Skeletal muscle satellite cell (primary cell): ENCODE data around the gene APOBEC3B.
"Not testable (repeated sequence)": the region's sequence is repeated elsewhere in the genome, so short reads cannot be mapped to it uniquely, and the experiment has no call there.

ENCODE experiments used
- H3K27me3 ChIP-seq: 2 replicates; pipeline ENCODE4 v1.7.0; 2013; ENCODE audit warnings: low read length; ENCODE audit not compliant: control insufficient read depth, insufficient read depth
- H3K36me3 ChIP-seq: 2 replicates; pipeline ENCODE4 v1.7.0; 2013; ENCODE audit warnings: mild to moderate bottlenecking, control low read depth, low read length; ENCODE audit not compliant: insufficient read depth
- H3K4me1 ChIP-seq: 2 replicates; pipeline ENCODE4 v1.7.0; 2013; ENCODE audit warnings: low read length; ENCODE audit not compliant: control insufficient read depth, insufficient read depth
- H3K4me2 ChIP-seq: 2 replicates; pipeline ENCODE4 v1.7.0; 2013; ENCODE audit warnings: mild to moderate bottlenecking, low read length
- H3K4me3 ChIP-seq: 2 replicates; pipeline ENCODE4 v1.7.0; 2013; ENCODE audit warnings: low read length
- H3K9ac ChIP-seq: 2 replicates; pipeline ENCODE4 v1.7.0; 2013; ENCODE audit warnings: mild to moderate bottlenecking, low read depth, low read length, moderate library complexity
- H3K9me3 ChIP-seq: replicated peaks from 2 replicates; pipeline ENCODE4 v1.7.0; 2013; ENCODE audit warnings: mild to moderate bottlenecking, control low read depth, low read length

The APOBEC3B gene

DNA sequence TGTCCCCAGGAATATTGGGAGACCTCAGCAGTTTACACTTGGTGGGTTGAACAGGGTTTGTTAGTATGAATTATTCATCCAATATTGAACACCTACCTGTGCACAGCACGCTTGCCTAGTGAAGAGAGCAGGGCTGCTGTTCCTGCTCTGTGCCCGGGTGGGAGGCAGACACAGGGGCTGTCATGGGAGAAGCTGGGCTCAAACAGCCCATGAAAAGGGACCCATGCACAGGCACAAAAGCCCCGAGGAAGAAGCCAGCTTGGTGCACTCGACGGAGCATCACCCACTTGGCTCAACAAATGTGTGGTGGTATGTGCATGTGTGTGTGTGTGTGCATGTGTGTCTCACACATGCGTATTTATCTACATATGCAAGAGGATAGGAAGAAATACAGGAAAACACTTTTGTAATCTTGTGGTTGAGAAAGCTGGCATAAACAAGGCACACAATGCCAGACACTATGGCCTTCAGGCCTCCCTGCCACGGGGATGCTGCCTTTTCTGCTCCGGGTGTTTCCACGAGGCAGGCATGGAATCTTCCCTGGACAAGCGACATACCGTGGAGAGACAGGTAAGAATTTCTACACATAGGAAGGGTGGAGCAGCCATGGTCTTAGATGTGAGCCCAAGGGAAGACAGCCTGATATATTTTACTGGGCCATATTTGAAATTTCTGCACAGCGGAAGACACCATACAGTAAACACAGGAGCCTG lies 29.7 kb upstream of the APOBEC3B start:
- Histone ChIP-seq H3K9ac (no peak overlapping the region), H3K4me3 (no peak overlapping the region), H3K36me3 (no peaks in the 10 kb centered on the region), H3K4me2 (no peak overlapping the region), H3K27me3 (peaks cover 81% of the 10 kb centered on the region), H3K9me3 (no peaks in the 10 kb centered on the region), H3K4me1 (no peaks in the 10 kb centered on the region)

DNA sequence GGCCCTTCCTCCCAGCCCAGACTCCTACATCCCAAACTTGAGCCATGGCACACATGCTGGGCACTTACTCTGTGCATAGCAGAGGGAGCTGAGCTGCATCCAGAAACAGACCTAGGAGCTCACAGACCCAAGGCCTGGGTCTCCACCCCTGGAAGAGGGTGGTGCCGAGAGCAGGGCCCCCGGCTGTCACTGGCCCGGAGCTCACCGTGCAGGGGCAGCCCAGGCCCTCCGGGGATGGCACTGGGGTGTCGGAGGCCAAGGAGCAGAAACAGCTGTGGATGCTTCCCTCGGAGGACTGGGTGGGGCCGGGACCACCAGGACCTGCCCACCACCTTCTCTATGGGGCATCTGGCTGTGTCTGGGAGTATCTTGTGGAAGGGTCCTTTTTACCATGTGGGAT lies 29.1 kb upstream of the APOBEC3B start:
- Histone ChIP-seq H3K4me1 (no peaks in the 10 kb centered on the region), H3K9me3 (no peaks in the 10 kb centered on the region), H3K9ac (no peak overlapping the region), H3K4me2 (no peak overlapping the region), H3K27me3 (peaks cover 80% of the 10 kb centered on the region), H3K36me3 (no peaks in the 10 kb centered on the region), H3K4me3 (no peak overlapping the region)

DNA sequence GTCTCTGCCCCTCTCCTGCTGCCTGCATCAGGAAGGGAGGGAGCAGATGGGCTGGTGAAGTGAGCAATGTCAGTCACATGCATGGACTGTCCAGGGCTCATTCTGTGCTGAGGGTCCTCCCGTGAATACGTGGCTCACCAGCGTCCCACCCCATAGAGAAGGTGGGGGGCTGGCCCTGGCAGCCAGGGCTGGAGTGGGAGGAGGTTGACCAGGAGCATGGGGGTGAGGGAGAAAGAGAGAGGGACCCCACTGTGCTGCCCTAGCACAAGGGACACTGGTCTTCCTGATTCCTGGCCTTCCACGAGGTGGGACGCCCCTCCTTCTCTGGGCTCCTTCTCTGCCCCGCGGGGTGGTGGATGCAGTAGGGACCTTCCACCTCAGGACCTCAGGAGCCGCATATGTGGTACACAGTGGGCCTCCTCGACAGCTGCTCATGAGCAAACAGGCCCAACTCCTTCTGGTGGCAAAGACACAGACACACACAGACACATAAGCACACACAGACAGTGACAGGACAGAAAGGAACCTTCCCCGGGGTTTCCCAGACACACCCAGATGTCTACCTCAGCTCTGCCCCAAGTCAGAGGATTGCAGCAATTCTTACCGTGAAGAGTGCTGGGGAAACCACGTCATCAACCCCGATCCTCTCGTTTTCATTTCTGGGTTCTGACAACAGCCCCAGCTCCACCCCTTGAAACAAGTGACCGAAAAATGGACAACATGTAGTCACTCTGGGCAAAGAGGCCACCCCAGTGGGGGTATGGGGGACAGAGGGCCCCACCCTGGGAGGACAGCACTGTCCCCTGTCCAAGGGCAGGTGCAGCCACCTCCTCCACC lies 28.4 kb upstream of the APOBEC3B start:
- H3K36me3 ChIP-seq = no peaks in the 10 kb centered on the region
- H3K4me2 ChIP-seq = no peak overlapping the region
- H3K27me3 ChIP-seq = peaks cover 78% of the 10 kb centered on the region
- no peak overlapping the region for H3K4me3 ChIP-seq
- no peaks in the 10 kb centered on the region for H3K9me3 ChIP-seq
- H3K4me1 ChIP-seq = no peaks in the 10 kb centered on the region
- no peak overlapping the region for H3K9ac ChIP-seq

DNA sequence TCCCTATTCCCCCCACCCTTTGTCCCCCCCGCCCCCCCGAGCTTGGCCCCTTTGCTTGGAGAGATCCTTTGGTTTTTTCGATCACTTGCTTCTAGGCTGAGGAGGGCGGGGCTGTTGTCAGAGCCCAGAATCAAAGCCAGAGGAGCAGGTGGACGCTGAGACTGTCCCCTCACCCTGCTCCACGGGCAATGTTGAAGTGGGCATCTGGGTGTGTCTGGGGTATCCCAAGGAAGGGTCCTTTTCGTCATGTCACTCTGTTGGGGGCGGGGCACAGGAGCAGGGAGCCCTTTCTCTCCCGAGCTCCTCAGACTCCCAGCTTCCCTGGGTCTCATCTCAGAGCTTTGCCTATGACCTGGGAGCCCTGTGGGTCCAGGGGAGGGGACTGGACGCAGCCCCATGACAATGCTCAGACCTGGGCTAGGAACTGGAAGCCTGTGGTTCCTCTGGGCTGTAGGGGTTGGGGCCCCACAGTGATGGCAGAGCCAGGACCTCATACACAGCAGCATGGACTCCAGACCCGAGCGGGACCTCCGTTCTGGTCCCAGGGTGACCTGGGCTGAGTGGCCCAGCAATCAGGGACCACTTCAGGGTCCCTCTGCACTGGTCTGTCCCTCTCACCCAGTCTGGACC lies 27.6 kb upstream of the APOBEC3B start:
- no peak overlapping the region for H3K4me3 ChIP-seq
- no peaks in the 10 kb centered on the region for H3K4me1 ChIP-seq
- peaks cover 84% of the 10 kb centered on the region for H3K27me3 ChIP-seq
- H3K9me3 ChIP-seq = no peaks in the 10 kb centered on the region
- no peak overlapping the region for H3K4me2 ChIP-seq
- H3K36me3 ChIP-seq = no peaks in the 10 kb centered on the region
- no peak overlapping the region for H3K9ac ChIP-seq

DNA sequence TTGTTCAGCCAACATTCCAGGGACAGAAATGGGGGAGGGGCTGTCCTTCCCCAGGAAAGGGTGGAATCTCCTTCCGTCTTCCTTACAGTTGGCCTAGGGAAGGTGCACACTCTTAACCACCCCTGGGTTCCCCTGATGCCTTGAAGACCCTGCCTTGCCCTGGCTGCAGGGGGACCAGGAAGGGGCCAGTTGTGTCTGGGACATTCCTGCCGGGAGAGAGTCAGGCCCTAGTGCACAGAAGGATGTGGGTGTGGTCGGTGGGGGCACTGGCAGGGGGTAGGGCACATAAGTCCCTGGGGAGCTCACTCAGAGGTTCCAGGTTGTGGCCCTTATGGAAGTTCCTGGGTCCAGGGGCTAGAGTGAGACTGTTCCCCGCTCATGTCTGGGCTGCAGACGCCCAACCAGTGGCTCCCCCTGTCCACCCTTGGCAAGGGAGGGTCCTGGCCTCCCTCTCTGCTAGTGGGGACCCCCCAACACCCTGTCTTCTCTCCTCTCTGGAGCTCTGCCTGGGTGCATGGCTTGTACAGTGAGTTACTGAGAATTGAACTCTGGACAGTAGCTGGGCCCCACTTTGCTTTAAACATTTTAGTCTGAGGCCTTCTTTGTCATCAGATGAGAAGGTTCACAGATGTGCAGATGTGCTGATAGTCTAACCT lies 26.8 kb upstream of the APOBEC3B start:
- Histone ChIP-seq H3K4me2 (no peak overlapping the region), H3K4me1 (no peaks in the 10 kb centered on the region), H3K4me3 (no peak overlapping the region), H3K9ac (no peak overlapping the region), H3K9me3 (no peaks in the 10 kb centered on the region), H3K36me3 (no peaks in the 10 kb centered on the region), H3K27me3 (peaks cover 80% of the 10 kb centered on the region)

DNA sequence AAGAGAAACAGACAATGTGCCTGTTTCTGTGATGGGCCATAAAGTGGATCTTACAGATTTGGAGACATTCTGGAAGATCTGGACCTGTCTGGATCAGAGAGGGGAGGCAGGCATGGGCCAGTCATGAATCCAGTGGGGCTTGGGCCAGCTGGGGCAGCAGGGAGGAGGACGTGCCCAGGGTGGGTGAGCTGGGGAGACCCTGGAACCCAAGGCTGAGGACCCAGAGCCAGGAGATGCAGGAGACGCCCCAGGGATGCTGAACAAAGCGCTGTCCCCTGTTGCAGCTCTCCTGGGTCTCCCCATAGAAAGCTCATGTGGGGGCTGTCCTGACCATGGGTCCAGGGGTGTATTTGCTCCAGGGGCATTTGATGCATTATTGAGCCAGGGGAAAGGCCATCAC lies 26.2 kb upstream of the APOBEC3B start:
- H3K9ac ChIP-seq = no peak overlapping the region
- no peaks in the 10 kb centered on the region for H3K9me3 ChIP-seq
- H3K4me2 ChIP-seq = no peak overlapping the region
- H3K27me3 ChIP-seq = peaks cover 74% of the 10 kb centered on the region
- H3K36me3 ChIP-seq = no peaks in the 10 kb centered on the region
- no peak overlapping the region for H3K4me3 ChIP-seq
- no peaks in the 10 kb centered on the region for H3K4me1 ChIP-seq

DNA sequence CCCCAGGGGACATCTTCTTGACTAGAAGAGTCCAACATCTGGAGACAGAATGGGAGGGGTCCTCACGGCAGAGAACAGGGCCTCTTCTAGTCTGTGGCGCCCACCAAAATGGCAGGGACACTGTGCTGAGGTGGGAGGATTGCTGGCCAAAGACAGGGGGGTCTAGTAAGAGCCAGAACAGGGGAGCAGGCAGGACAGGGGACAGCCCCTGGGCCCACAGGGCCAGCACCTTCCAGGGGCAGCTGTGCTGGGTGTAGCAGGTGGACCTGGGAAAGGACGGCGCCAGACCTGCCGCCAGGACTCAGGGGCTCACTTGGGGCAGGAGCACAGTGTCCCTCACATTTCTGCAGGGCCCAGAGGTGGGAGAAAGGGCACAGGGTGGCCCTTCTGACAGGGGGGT lies 25.6 kb upstream of the APOBEC3B start:
- no peak overlapping the region for H3K9ac ChIP-seq
- H3K4me3 ChIP-seq = no peak overlapping the region
- H3K4me1 ChIP-seq = no peaks in the 10 kb centered on the region
- no peak overlapping the region for H3K4me2 ChIP-seq
- H3K9me3 ChIP-seq = no peaks in the 10 kb centered on the region
- no peaks in the 10 kb centered on the region for H3K36me3 ChIP-seq
- peaks cover 70% of the 10 kb centered on the region for H3K27me3 ChIP-seq

DNA sequence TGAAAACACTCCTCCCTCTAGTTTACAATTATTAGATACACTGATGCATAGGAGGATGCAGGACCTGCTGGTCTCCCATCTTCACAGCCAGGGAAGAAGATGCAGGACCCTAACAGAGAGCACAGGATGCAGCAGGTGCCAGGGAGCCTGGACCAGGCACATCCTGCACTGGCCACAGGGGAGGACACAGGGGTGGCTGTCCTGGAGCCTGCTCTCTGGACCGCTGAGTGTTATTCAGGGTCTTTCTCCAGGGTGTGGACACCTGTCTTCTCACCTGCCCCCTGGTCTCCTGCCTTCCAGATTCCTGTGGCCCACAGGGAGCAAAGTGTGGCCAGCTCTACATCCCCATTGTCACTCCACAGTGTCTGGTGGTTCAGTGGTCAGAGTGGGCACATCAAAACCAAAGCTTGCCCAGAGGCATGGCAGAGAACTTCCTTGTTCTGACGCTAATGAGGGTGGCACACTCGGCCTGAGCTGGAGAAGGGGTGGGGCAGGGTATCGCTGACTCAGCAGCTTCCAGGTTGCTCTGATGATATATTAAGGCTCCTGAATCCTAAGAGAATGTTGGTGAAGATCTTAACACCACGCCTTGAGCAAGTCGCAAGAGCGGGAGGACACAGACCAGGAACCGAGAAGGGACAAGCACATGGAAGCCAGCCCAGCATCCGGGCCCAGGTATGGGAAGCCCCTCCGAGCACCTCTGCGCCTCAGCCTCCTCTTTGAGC lies 24.9 kb upstream of the APOBEC3B start, which contains the start of gene APOBEC3A:
TSS of gene APOBEC3A (plus strand) at position 564 of the 725 bp plus-strand sequence. CDS start at position 647, 83 bp downstream.
- H3K9ac ChIP-seq = no peak within 1 kb of the TSS
- peaks cover 64% of the 10 kb centered on the region for H3K27me3 ChIP-seq
- no peaks in the 10 kb centered on the region for H3K36me3 ChIP-seq
- no peaks in the 10 kb centered on the region for H3K9me3 ChIP-seq
- H3K4me3 ChIP-seq = no peak within 1 kb of the TSS
- no peaks in the 10 kb centered on the region for H3K4me1 ChIP-seq
- no peak within 1 kb of the TSS for H3K4me2 ChIP-seq

DNA sequence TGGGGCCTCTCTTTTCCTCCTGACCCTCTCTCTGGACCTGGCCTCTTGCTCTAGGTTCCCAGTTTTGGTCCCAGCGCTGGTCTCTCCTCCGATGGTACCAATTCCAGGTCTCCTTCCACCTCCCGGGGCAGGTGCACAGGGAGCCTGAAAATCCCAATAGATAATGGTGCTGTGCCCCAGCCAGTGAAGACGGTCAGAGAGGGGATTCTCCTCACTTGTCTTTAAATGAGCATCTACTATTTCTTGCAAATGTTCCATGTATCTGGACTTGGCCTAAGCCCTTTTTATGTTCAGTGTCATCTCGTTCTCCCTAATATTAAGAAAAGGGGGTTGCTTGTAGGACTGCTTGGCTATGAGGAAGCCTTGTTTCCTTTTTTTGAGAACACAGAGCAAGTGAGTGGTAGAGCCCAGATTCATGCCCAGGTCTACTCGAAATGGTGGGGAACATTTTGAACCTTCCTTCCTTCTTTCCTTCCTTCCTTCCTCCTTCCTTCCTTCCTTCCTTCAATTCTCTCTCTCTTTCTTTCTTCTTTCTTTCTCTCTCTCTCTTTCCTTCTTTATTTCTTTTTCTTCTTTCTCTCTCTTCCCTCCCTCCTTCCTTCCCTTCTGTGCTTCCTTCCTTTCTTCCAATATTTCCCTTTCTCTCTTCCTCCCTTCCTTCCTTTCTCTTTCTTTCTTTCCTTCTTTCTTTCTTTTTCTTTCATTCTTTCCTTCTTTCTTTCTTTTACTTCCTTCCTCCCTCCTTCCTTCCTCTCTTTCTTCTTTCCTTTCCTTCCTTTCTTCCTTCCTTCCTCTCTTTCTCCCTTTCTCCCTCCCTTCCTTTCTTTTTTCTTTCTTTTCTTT lies 24.1 kb upstream of the APOBEC3B start:
- H3K9me3 ChIP-seq = no peaks in the 10 kb centered on the region
- peaks cover 58% of the 10 kb centered on the region for H3K27me3 ChIP-seq
- no peak overlapping the region for H3K9ac ChIP-seq
- no peak overlapping the region for H3K4me2 ChIP-seq
- no peaks in the 10 kb centered on the region for H3K36me3 ChIP-seq
- no peak overlapping the region for H3K4me3 ChIP-seq
- no peaks in the 10 kb centered on the region for H3K4me1 ChIP-seq

DNA sequence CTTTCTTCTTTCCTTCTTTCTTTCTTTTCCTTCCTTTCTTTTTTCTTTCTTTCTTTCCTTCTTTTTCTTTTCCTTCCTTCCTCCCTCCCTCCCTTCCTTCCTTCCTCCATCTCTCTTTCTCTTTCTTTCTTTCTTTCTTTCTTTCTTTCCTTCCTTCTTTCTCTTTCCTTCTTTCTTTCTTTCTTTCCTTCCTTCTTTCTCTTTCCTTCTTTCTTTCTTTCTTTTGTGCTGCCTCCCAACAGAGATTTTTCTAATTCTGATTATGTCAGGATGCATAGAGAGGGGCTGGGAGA lies 23.6 kb upstream of the APOBEC3B start:
- H3K9ac ChIP-seq, H3K36me3 ChIP-seq, H3K4me1 ChIP-seq, H3K4me3 ChIP-seq, H3K9me3 ChIP-seq, H3K4me2 ChIP-seq: not testable (repeated sequence)
- peaks cover 52% of the 10 kb centered on the region for H3K27me3 ChIP-seq
